Progenitor cell of endocrine pancreas (in vitro differentiated cells): ENCODE results near the gene CYS1. TPM values are rescaled to one million over a fixed set of nuclear protein-coding genes. Genes with fewer than 3 reads are reported as not detected.

Source experiments
- DNase-seq: peaks from one replicate; pipeline ENCODE4 v3.0.0; 2021; ENCODE audit warnings: low spot score; ENCODE audit not compliant: unreplicated experiment
- H3K27ac Mint-ChIP-seq: 2 replicates; pipeline ENCODE4 v1.8.0; 2021; ENCODE audit warnings: mild to moderate bottlenecking, moderate library complexity, mixed read lengths
- H3K27me3 Mint-ChIP-seq: 2 replicates; pipeline ENCODE4 v1.8.0; 2021; ENCODE audit warnings: mixed read lengths
- H3K36me3 Mint-ChIP-seq: 2 replicates; pipeline ENCODE4 v1.8.0; 2022; ENCODE audit warnings: mixed read lengths; ENCODE audit not compliant: insufficient read depth
- H3K4me1 Mint-ChIP-seq: 2 replicates; pipeline ENCODE4 v1.8.0; 2021; ENCODE audit warnings: low read depth, mixed read lengths
- H3K4me3 Mint-ChIP-seq: 2 replicates; pipeline ENCODE4 v1.8.0; 2021; ENCODE audit warnings: low read depth, mild to moderate bottlenecking, moderate library complexity, mixed read lengths
- H3K9me3 Mint-ChIP-seq: 2 replicates; pipeline ENCODE4 v1.8.0; 2021; ENCODE audit warnings: low read depth, mixed read lengths
- CTCF ChIP-seq: fragments of 200-600 bp; sonication (generic); IDR thresholded peaks from one replicate; pipeline ENCODE4 v1.5.0; 2021; ENCODE audit warnings: antibody characterized with exemption, mild to moderate bottlenecking; ENCODE audit not compliant: unreplicated experiment
- total RNA-seq: library from RNA; stranded (reverse); gene quantifications from 2 replicates; pipeline ENCODE4 v1.2.1, GENCODE V29; 2021

CYS1 gene
- total RNA-seq, 1 donor from 2014 or later: 2.3 TPM

GRCh38 chr2:10046931-10047330 lies 33.3 kb downstream of the CYS1 start:
- peaks cover 4% of the 10 kb centered on the region for H3K4me1 Mint-ChIP-seq
- no peak for TF ChIP-seq CTCF
- DNase-seq: no peak
- H3K4me3 Mint-ChIP-seq: no peak overlapping the region
- peaks cover 2% of the 10 kb centered on the region for H3K9me3 Mint-ChIP-seq
- no peak overlapping the region for H3K27ac Mint-ChIP-seq
- peaks cover 26% of the 10 kb centered on the region for H3K27me3 Mint-ChIP-seq
- H3K36me3 Mint-ChIP-seq: peaks cover 2% of the 10 kb centered on the region

GRCh38 chr2:10045561-10046355 lies 34.5 kb downstream of the CYS1 start:
- peaks cover 5% of the 10 kb centered on the region for H3K9me3 Mint-ChIP-seq
- no peak overlapping the region for H3K27ac Mint-ChIP-seq
- no peak for TF ChIP-seq CTCF

GRCh38 chr2:10043906-10044601 lies 36.2 kb downstream of the CYS1 start:
- peak; percentile 67 for DNase-seq
- peak overlapping the region; percentile 41 for H3K4me3 Mint-ChIP-seq
- no peak overlapping the region for H3K27ac Mint-ChIP-seq
- H3K27me3 Mint-ChIP-seq: peaks cover 50% of the 10 kb centered on the region
- H3K36me3 Mint-ChIP-seq: peaks cover 7% of the 10 kb centered on the region
- peaks cover 5% of the 10 kb centered on the region for H3K9me3 Mint-ChIP-seq
- no peak for TF ChIP-seq CTCF
- peaks cover 4% of the 10 kb centered on the region for H3K4me1 Mint-ChIP-seq

More at GRCh38 chr2:10045561-10046355, 34.5 kb downstream of the CYS1 start:
- peaks cover 37% of the 10 kb centered on the region for H3K27me3 Mint-ChIP-seq
- no peak overlapping the region for H3K4me3 Mint-ChIP-seq
- peaks cover 5% of the 10 kb centered on the region for H3K36me3 Mint-ChIP-seq
- no peak for DNase-seq
- peaks cover 4% of the 10 kb centered on the region for H3K4me1 Mint-ChIP-seq

GRCh38 chr2:10043256-10043905 lies 36.8 kb downstream of the CYS1 start, which contains the start of gene KLF11:
Gene KLF11, plus strand, starts transcription at chr2:10043550. Its CDS starts 167 bp downstream, at chr2:10043717.
- Mint-ChIP-seq H3K9me3 (peaks cover 5% of the 10 kb centered on the region), H3K36me3 (peaks cover 7% of the 10 kb centered on the region), H3K27me3 (peaks cover 57% of the 10 kb centered on the region), H3K27ac (peak within 1 kb of the TSS; percentile 91), H3K4me1 (peaks cover 4% of the 10 kb centered on the region), H3K4me3 (peak within 1 kb of the TSS; percentile 69)
- TF ChIP-seq CTCF: no peak
- DNase-seq: peak; percentile 60
